ENCODE results near the gene TMEM240.
"Not testable (repeated sequence)": the region's sequence is repeated elsewhere in the genome, so short reads cannot be mapped to it uniquely, and the experiment has no call there.

TMEM240 gene

GRCh38 chr1:1539310-1540089, 924 bp downstream of the TMEM240 start:
- no peak for DNase-seq

GRCh38 chr1:1538989-1539309, 1.5 kb downstream of the TMEM240 start:
- DNase-seq = no peak

GRCh38 chr1:1538334-1538733, 2.1 kb downstream of the TMEM240 start:
- DNase-seq = no peak

GRCh38 chr1:1537626-1538250, 2.7 kb downstream of the TMEM240 start:
- DNase-seq = no peak

- DNase-seq = no peak
Measured at GRCh38 chr1:1536938-1537546, 3.4 kb downstream of the TMEM240 start.

GRCh38 chr1:1536019-1536937, 4.1 kb downstream of the TMEM240 start:
- DNase-seq = no peak

- no peak for DNase-seq
Measured at GRCh38 chr1:1535201-1536018, 5.0 kb downstream of the TMEM240 start.

- DNase-seq = no peak
Measured at GRCh38 chr1:1534401-1535154, 5.8 kb downstream of the TMEM240 start.

- DNase-seq = not testable (repeated sequence)
Measured at GRCh38 chr1:1533894-1534291, 6.5 kb downstream of the TMEM240 start.

GRCh38 chr1:1533176-1533893, 7.1 kb downstream of the TMEM240 start:
- DNase-seq = not testable (repeated sequence)

GRCh38 chr1:1531947-1532346, 8.5 kb downstream of the TMEM240 start:
- DNase-seq = no peak

- no peak for DNase-seq
Measured at GRCh38 chr1:1529936-1530335, 10.5 kb downstream of the TMEM240 start.

GRCh38 chr1:1529321-1529720, 11.1 kb downstream of the TMEM240 start:
- no peak for DNase-seq

- DNase-seq = no peak
Measured at GRCh38 chr1:1528301-1529267, 11.8 kb downstream of the TMEM240 start.

GRCh38 chr1:1527092-1527816, 13.2 kb downstream of the TMEM240 start:
- no peak for DNase-seq

- not testable (repeated sequence) for DNase-seq
Measured at GRCh38 chr1:1526476-1526875, 13.9 kb downstream of the TMEM240 start.

GRCh38 chr1:1524750-1525383, 15.6 kb downstream of the TMEM240 start:
- DNase-seq = not testable (repeated sequence)

GRCh38 chr1:1523651-1524050, 16.8 kb downstream of the TMEM240 start:
- not testable (repeated sequence) for DNase-seq
